ENCODE data around the gene TAAR9. TPM values are rescaled to one million over a fixed set of nuclear protein-coding genes. Genes with fewer than 3 reads are reported as not detected.

TAAR9 gene
- polyA plus RNA-seq, 1 of the 3 experiments (the other 2 are of a cell fraction) = not detected

DNA sequence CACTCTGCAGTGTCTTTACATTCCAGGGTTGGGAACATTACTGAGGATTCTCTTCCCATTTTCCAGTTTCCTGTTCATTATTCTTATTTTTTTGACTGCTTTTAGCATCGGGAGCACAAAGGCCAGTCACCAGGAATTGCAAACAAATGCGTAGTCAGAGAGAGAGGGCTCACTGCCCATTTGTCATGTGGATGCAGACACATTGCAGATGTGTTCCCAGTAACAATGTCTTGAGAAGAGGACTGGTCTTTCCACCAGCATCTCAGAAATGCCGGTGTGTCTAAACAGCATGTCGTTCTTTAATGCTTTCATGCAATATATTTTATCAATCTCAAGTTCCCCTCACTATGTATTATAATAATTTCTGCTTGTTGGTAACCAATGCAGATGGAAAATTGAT lies 31.1 kb downstream of the TAAR9 start:
- Histone ChIP-seq H3K36me3 (replicated peaks in 1 of 2; ENCODE audit: control insufficient read depth in 1 of 2, insufficient read depth in 2 of 2, low read length in 1 of 2) (no peaks in the 10 kb centered on the region), H3K79me2 (ENCODE audit: insufficient read depth) (no peaks in the 10 kb centered on the region), H4K20me1 (ENCODE audit: insufficient read depth) (no peaks in the 10 kb centered on the region), H3K4me1 (ENCODE audit: control insufficient read depth in 1 of 2, insufficient read depth in 2 of 2, low read depth in 1 of 2, low read length in 1 of 2) (no peaks in the 10 kb centered on the region), H3K27me3 (ENCODE audit: insufficient read depth) (peaks cover 6% of the 10 kb centered on the region; the same call in 1 of the 2 replicates), H3F3A (replicated peaks; ENCODE audit: insufficient read depth) (no peaks in the 10 kb centered on the region), H3K9me3 (no peaks in the 10 kb centered on the region), H3K27ac (ENCODE audit: low read depth in 2 of 2, low read length in 1 of 2) (no peak overlapping the region), H3K4me3 (ENCODE audit: low read depth in 2 of 2, low read length in 1 of 2) (no peak overlapping the region), H3K4me2 (no peak overlapping the region), H3K9me2 (no peaks in the 10 kb centered on the region), H2AFZ (ENCODE audit: low read depth) (no peak overlapping the region), H3K9ac (no peak overlapping the region)
- ChIA-PET POLR2A (no interaction called here), CTCF (interaction anchor here (1.0 to 1.3 kb wide), 2 partner anchors 39 to 53 kb away, joined by 3 to 4 read pairs; no protein-coding TSS in a partner anchor)
- no peak for TF ChIP-seq POLR2AphosphoS5 (IDR thresholded peaks at IDR 0.05; ENCODE audit: low read depth, low read length)
- TF ChIP-seq, protein P1, sequence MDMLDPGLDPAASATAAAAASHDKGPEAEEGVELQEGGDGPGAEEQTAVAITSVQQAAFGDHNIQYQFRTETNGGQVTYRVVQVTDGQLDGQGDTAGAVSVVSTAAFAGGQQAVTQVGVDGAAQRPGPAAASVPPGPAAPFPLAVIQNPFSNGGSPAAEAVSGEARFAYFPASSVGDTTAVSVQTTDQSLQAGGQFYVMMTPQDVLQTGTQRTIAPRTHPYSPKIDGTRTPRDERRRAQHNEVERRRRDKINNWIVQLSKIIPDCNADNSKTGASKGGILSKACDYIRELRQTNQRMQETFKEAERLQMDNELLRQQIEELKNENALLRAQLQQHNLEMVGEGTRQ (IDR thresholded peaks at IDR 0.05; ENCODE audit: borderline replicate concordance, low read depth, low read length) = no peak
- TF ChIP-seq RAD21 (IDR thresholded peaks at IDR 0.05; ENCODE audit: low read length) = no peak
- no peak for TF ChIP-seq MEF2A (IDR thresholded peaks at IDR 0.05; ENCODE audit: borderline replicate concordance, low read depth)
- no peak for TF ChIP-seq TCF12 (IDR thresholded peaks at IDR 0.05)
- TF ChIP-seq JUND (IDR thresholded peaks at IDR 0.05) = no peak
- TF ChIP-seq TAF1 (IDR thresholded peaks at IDR 0.05; ENCODE audit: borderline replicate concordance, low read depth, low read length) = no peak
- TF ChIP-seq FOXJ3 (CRISPR knock-in tag; IDR thresholded peaks at IDR 0.05) = no peak
- TF ChIP-seq, protein P2, sequence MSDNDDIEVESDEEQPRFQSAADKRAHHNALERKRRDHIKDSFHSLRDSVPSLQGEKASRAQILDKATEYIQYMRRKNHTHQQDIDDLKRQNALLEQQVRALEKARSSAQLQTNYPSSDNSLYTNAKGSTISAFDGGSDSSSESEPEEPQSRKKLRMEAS (IDR thresholded peaks at IDR 0.05; ENCODE audit: low read depth) = no peak
- TF ChIP-seq RXRA (IDR thresholded peaks at IDR 0.05; ENCODE audit: borderline replicate concordance, low read depth) = no peak
- DNase-seq = no peak
- 5% methylated on average over 4 of the region's 4 CpGs for WGBS (ENCODE audit: low lambda C conversion rate)

DNA sequence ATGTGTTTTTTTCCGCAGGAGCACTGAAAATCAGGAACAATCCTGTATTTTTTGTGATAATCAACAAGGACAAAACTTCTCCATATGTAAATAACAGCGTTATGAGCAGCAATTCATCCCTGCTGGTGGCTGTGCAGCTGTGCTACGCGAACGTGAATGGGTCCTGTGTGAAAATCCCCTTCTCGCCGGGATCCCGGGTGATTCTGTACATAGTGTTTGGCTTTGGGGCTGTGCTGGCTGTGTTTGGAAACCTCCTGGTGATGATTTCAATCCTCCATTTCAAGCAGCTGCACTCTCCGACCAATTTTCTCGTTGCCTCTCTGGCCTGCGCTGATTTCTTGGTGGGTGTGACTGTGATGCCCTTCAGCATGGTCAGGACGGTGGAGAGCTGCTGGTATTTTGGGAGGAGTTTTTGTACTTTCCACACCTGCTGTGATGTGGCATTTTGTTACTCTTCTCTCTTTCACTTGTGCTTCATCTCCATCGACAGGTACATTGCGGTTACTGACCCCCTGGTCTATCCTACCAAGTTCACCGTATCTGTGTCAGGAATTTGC lies 32.2 kb downstream of the TAAR9 start, which contains the start of gene TAAR6:
TSS of gene TAAR6 (plus strand) at position 102 of the 557 bp plus-strand sequence. CDS start at position 102, 0 bp downstream.
- H3K4me3 ChIP-seq (ENCODE audit: low read depth in 2 of 2, low read length in 1 of 2) = no peak within 1 kb of the TSS
- TF ChIP-seq FOXJ3 (CRISPR knock-in tag; IDR thresholded peaks at IDR 0.05) (no peak), ELF1 (IDR thresholded peaks at IDR 0.05) (no peak), MEF2A (IDR thresholded peaks at IDR 0.05; ENCODE audit: borderline replicate concordance, low read depth) (no peak), CHD2 (IDR thresholded peaks at IDR 0.05; ENCODE audit: low read length, partially characterized antibody) (no peak), EZH2phosphoT487 (IDR thresholded peaks at IDR 0.05; ENCODE audit: borderline replicate concordance, low read depth) (no peak), TEAD4 (IDR thresholded peaks at IDR 0.05; ENCODE audit: borderline replicate concordance, insufficient read depth) (no peak), YY1 (IDR thresholded peaks at IDR 0.05; ENCODE audit: low read depth) (no peak), RAD21 (IDR thresholded peaks at IDR 0.05; ENCODE audit: low read length) (no peak), RCOR1 (IDR thresholded peaks at IDR 0.05; ENCODE audit: low read length) (no peak)
- TF ChIP-seq, protein P3, sequence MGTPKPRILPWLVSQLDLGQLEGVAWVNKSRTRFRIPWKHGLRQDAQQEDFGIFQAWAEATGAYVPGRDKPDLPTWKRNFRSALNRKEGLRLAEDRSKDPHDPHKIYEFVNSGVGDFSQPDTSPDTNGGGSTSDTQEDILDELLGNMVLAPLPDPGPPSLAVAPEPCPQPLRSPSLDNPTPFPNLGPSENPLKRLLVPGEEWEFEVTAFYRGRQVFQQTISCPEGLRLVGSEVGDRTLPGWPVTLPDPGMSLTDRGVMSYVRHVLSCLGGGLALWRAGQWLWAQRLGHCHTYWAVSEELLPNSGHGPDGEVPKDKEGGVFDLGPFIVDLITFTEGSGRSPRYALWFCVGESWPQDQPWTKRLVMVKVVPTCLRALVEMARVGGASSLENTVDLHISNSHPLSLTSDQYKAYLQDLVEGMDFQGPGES (IDR thresholded peaks at IDR 0.05; ENCODE audit: low read depth, low read length) = no peak
- TF ChIP-seq, protein P1 (IDR thresholded peaks at IDR 0.05; ENCODE audit: borderline replicate concordance, low read depth, low read length) = no peak
- TF ChIP-seq, protein P4, sequence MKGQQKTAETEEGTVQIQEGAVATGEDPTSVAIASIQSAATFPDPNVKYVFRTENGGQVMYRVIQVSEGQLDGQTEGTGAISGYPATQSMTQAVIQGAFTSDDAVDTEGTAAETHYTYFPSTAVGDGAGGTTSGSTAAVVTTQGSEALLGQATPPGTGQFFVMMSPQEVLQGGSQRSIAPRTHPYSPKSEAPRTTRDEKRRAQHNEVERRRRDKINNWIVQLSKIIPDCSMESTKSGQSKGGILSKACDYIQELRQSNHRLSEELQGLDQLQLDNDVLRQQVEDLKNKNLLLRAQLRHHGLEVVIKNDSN (IDR thresholded peaks at IDR 0.05; ENCODE audit: borderline replicate concordance, low read depth) = no peak
- TF ChIP-seq, protein P5, sequence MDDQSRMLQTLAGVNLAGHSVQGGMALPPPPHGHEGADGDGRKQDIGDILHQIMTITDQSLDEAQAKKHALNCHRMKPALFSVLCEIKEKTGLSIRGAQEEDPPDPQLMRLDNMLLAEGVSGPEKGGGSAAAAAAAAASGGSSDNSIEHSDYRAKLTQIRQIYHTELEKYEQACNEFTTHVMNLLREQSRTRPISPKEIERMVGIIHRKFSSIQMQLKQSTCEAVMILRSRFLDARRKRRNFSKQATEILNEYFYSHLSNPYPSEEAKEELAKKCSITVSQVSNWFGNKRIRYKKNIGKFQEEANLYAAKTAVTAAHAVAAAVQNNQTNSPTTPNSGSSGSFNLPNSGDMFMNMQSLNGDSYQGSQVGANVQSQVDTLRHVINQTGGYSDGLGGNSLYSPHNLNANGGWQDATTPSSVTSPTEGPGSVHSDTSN (IDR thresholded peaks at IDR 0.05) = no peak
- no peaks in the 10 kb centered on the region for H3K79me2 ChIP-seq (ENCODE audit: insufficient read depth)
- H4K20me1 ChIP-seq (ENCODE audit: insufficient read depth) = no peaks in the 10 kb centered on the region
- H3K27ac ChIP-seq (ENCODE audit: low read depth in 2 of 2, low read length in 1 of 2) = no peak within 1 kb of the TSS
- H3K36me3 ChIP-seq (replicated peaks in 1 of 2; ENCODE audit: control insufficient read depth in 1 of 2, insufficient read depth in 2 of 2, low read length in 1 of 2) = no peaks in the 10 kb centered on the region
- no peak within 1 kb of the TSS for H2AFZ ChIP-seq (ENCODE audit: low read depth)
- no peak within 1 kb of the TSS for H3K4me2 ChIP-seq
- no peaks in the 10 kb centered on the region for H3K9me3 ChIP-seq
- WGBS (ENCODE audit: low lambda C conversion rate) = 7% methylated on average over 15 of the region's 15 CpGs
- H3K4me1 ChIP-seq (ENCODE audit: control insufficient read depth in 1 of 2, insufficient read depth in 2 of 2, low read depth in 1 of 2, low read length in 1 of 2) = no peaks in the 10 kb centered on the region
- no peaks in the 10 kb centered on the region for H3K9me2 ChIP-seq
- H3K27me3 ChIP-seq (ENCODE audit: insufficient read depth) = peaks cover 6% of the 10 kb centered on the region; the same call in 1 of the 2 replicates
- H3F3A ChIP-seq (replicated peaks; ENCODE audit: insufficient read depth) = no peaks in the 10 kb centered on the region
- DNase-seq = no peak
- H3K9ac ChIP-seq = no peak within 1 kb of the TSS
- ChIA-PET POLR2A (no interaction called here), CTCF (interaction anchor here (1.0 to 1.3 kb wide), 2 partner anchors 40 to 54 kb away, joined by 3 to 4 read pairs; no protein-coding TSS in a partner anchor)

All from SK-N-SH (cell line).